T-helper 2 cell treated with Interferon-gamma antibody and Interleukin-4, amounts not matched to agents 100 ng/mL and 5 ng/mL, for 36 hours (primary cell): ENCODE data around the gene GSPT1. TPM values are rescaled to one million over a fixed set of nuclear protein-coding genes. Genes with fewer than 3 reads are reported as not detected.
"Not testable (repeated sequence)": the region's sequence is repeated elsewhere in the genome, so short reads cannot be mapped to it uniquely, and the experiment has no call there.

ENCODE experiments used
- intact Hi-C: fragments of 100-400 bp; cut with micrococcal nuclease; formaldehyde crosslinking; loops from one replicate; pipeline ENCODE4 v1.15.1; 2023
- total RNA-seq: library from RNA; stranded (reverse); gene quantifications from 2 replicates; pipeline ENCODE4 v1.2.3, GENCODE V29; 2022

Gene GSPT1
- 133 and 137 TPM in 2 replicates for total RNA-seq

DNA sequence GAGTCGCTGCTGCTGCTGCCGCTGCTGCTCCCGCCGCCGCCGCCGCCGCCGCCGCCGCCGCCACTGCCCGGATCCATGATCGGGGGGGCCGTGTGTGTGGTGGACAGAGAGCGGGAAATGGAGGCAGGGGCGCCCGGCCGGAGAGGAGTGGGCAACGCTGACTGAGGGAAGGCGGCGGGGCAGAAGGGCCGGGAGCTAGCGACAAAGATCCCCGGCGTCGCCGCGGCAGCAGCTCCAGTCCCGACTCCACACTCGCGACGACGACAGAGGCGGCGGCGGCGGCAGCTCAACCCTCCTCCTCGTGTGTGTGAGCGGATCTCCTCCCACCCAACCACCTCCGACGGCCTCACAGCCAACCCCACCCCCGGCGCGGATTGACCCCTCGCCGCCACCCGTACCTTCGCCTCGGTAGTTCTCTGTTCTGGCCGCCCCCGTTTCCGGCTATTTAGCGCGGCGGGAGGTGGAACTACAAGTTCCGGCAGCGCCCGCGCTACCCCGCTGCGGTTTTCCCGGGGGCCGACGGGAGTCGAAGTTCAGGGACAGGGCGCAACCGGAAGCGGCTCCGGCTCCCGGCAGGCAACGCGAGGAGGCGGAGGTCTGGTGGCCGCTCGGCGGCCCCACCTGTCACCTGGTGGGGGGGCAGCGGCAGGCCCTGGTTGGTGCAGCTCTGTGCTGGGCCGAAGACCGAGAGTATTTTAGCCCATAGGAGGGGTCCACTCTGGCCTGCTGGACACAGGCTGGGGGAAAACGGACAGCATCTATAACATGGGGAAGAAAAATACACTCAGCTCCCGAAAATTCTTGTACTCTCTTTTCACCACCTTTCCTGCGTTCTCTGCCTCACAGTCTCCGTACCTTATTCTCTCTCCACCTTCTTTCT is at the start of gene GSPT1:
Gene GSPT1 (minus strand): TSS at position 313 of the 880 bp plus-strand sequence. CDS start 236 bp downstream, at position 77.
- intact Hi-C loops = loop anchor here (1.0 to 5.0 kb wide), 7 partner anchors 60 to 1174 kb away; partner anchors contain the start of genes CLEC16A, CPPED1, NUBP1 and RSL1D1

- intact Hi-C loops = no loop called here
Measured at GRCh38 chr16:11964761-11965551, 49.2 kb upstream of the GSPT1 start, which contains the start of gene TNFRSF17. Gene TNFRSF17 (plus strand): TSS chr16:11965210. CDS start chr16:11965325, 115 bp downstream.

DNA sequence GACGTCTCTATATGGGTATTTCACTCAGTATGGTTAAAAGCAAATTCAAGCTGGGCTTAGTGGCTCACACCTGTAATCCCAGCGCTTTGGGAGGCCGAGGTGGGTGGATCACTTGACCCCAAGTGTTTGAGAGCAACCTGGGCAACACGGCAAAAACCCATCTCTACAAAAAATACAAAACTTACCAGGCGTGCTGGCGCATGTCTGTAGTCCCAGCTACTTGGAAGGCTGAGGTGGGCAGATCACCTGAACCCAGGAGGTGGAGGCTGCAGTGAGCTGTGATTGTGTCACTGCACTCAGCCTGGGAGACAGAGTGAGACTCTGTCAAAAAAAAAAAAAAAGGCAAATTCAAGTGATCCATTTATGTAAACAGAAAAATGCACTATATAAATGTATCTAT is 48.0 kb upstream of the GSPT1 start:
- intact Hi-C loops = no loop called here

GRCh38 chr16:11962978-11963377 is 47.2 kb upstream of the GSPT1 start:
- intact Hi-C loops = not testable (repeated sequence)

- intact Hi-C loops = not testable (repeated sequence)
Measured at GRCh38 chr16:11962457-11962856, 46.7 kb upstream of the GSPT1 start.

GRCh38 chr16:11957591-11958395 is 42.0 kb upstream of the GSPT1 start:
- intact Hi-C loops = no loop called here

DNA sequence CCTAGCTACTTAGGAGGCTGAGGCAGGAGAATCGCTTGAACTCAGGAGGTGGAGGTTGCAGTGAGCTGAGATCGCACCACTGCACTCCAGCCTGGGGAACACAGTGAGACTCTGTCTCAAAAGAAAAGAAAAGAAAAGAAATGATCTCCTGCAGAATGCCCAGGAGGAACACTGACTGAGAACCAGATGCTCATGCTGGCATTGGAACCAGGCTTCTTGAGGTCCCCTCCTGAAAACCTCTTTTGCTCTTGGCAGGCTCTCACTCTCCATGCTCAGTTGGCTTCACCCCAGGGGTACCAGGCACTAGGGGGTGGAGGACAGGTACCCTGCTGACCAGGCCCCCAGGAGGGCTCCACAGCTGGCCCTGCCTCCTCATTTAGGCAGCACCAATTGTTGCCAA is 40.8 kb upstream of the GSPT1 start:
- intact Hi-C loops = no loop called here

DNA sequence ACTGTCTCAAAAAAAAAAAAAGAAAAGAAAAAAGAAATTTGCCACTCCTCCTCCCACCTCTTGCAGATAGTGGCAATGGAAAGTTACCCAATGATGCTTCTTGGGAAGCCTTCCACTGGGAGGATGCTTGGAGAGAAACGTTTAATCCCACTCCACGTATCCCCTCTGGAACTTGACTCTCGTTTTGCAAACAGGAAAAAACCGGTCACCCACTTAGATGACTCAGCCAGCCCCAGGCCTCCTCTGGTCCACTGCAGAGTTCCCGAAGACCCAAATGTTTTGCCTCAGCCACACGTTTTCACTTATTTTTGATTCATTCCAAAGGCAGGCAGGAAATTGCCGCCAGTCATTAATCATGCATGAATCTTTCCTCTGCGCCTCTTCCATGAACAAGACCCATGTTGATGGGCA is 40.0 kb upstream of the GSPT1 start:
- intact Hi-C loops = no loop called here

DNA sequence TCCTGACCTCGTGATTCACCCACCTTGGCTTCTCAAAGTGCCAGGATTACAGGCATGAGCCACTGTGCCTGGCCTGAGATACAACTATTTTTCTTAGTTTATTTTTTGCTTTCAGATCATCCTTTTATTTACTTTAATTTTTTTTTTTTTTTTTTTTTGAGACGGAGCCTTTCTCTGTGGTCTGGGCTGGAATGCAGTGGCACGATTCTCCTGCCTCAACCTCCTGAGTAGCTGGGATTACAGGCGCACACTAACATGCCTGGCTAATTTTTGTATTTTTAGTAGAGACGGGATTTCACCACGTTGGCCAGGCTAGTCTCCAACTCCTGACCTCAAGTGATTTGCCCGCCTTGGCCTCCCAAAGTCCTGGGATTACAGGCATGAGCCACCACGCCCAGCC is 37.8 kb upstream of the GSPT1 start:
- intact Hi-C loops = not testable (repeated sequence)

DNA sequence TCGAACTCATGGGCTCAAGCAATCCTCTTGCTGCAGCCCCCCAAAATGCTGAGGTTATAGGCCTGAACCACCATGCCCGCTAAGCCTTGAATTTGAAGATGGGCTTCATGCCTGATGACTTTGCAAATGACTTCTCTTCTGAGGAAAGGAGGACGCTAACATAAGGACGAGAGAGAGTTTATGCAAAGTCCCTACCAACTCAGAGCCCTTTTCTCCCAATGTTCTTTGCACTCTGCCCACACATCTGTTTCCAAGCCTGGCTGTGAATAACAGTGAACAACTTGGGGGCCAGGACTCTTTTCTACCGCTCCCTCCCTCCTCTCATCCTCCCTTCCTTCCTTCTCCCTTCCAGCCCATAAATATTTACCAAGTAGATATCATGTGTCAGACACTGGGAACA is 34.6 kb upstream of the GSPT1 start:
- intact Hi-C loops = no loop called here

DNA sequence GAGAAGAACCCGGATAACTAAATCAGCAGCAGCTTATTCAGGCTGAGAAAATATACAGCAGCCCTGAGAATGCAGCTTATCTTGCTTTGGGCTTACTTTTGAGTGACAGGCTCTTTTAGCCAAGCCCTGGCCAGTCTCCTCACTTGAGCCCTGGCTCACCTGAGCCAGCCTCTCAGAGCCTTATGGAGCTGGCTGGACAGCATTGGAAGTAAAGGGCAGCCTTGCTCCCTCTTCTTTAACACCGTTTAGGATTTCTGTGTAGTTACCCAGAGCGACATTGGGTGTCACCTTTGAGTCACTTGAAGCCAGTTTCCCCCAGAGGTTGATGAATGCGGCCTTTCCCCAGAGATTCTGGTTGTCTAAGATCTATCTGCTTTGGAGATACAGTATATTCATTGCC is 33.8 kb upstream of the GSPT1 start:
- intact Hi-C loops = loop anchor here (1.0 kb wide), 1 partner anchor 119 kb away; no protein-coding TSS in a partner anchor

- intact Hi-C loops = loop anchor here (1.0 kb wide), 1 partner anchor 119 kb away; no protein-coding TSS in a partner anchor
Measured at GRCh38 chr16:11948819-11949218, 33.1 kb upstream of the GSPT1 start.

DNA sequence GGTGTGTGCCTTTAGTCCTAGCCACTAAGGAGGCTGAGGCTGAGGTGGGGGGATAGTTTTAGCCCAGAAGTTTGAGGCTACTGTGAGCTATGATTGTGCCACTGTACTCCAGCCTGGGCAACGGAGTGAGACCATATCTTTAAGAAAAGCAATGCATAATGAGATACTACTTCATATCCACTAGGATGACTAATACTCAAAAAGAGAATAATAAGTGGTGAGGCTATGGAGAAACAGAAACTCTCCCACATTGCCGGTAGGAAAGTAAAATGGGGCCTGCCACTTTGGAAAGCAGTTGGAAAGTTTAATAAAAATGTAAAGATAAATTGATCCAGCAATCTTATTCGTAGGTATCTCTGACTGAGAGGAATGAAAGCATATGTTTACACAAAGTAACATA is 30.7 kb upstream of the GSPT1 start:
- intact Hi-C loops = no loop called here

DNA sequence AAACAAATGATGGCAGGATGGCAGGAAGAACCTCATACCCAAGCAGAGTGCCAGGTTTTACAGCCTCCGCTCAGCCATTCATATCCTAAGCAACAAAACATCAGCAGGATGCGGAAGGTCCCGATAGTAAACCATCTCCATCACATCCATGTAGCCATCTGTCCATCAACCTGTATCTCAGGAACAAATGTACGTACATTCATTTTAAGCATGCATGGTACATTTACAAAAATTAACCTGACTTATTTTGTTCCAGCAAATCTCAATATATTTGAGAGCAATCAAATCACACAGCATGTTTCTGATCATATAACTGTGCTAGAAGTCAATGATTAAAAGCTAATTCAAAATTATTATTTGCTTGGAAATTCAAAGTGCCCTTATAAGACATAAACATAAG is 26.2 kb upstream of the GSPT1 start, which contains the start of gene NPIPB2:
Gene NPIPB2 (minus strand): TSS at position 101 of the 400 bp plus-strand sequence. CDS start 0 bp downstream, at position 101.
- intact Hi-C loops = not testable (repeated sequence)

GRCh38 chr16:11927350-11927749 is 11.6 kb upstream of the GSPT1 start:
- intact Hi-C loops = not testable (repeated sequence)

- intact Hi-C loops = not testable (repeated sequence)
Measured at GRCh38 chr16:11924046-11924445, 8.3 kb upstream of the GSPT1 start.

DNA sequence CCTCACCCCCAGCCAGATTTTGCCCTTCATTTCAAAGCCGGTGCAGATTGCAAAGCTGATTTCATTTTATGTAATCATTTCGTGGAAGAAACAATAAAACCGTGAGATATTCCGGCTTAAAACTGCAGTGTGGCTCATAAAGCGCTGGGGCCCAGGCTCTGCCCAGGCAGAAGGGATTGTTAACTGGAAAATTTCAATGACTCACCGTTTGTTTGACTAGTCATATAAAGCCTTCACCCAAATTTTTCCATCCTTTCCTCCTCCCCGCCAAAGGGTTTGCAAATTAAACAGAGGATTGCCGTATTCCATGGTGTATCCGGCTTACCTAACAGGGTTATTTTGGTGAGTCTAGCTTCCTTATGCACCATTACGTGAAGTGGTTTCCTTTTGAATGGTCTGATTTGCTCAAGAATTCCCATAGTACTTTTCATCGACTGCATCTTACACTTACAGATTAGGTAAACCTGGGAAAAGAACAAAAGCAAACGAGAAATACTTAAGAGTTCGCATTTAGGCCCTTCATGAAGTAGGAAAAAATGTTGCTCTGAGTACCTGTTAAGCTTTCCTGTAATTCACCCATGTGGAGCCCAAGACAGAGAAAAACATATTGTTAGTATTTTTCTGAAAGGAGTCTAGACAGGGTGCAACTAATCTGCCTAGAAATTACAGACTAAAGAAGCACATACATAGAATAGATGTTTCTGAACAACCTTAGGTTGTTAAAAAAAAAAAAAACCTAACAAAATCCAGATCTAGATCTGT is 949 bp upstream of the GSPT1 start:
- intact Hi-C loops = loop anchor here (1.0 to 5.0 kb wide), 7 partner anchors 60 to 1174 kb away; partner anchors contain the start of genes CLEC16A, CPPED1, NUBP1 and RSL1D1

- intact Hi-C loops = loop anchor here (5.0 kb wide), 4 partner anchors 162 to 1173 kb away; partner anchors contain the start of genes CPPED1 and NUBP1
Measured at GRCh38 chr16:11915114-11915643, 577 bp downstream of the GSPT1 start.
